GM15510 (cell line): ENCODE data around the gene TGFBI.

Source experiments
- POLR2A ChIP-seq: IDR thresholded peaks from 3 replicates; pipeline ENCODE4 v1.6.1; 2011; ENCODE audit warnings: borderline replicate concordance; ENCODE audit not compliant: insufficient read length; ENCODE audit errors: extremely low read depth

Gene TGFBI

GRCh38 chr5:136080483-136081216, 51.9 kb downstream of the TGFBI start:
- TF ChIP-seq POLR2A, result peak; percentile 52

DNA sequence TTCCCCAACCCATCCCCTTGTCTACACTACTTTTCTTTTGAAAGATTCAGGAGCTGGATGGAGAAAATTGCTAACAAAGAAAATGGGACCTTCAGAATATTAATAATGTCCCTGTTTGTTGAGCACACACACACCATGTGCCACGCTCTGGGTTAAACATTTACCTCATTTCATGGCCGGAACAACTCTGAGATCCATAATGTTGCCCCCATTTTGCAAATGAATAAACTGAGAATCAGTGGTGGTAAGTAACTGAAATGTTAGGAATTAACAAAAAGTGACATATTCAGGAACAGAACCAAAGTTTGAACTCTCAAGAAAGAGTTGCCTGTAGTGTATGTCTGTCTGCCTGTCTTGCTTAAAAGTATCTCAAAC, 52.4 kb downstream of the TGFBI start:
- no peak for TF ChIP-seq POLR2A

- no peak for TF ChIP-seq POLR2A
These were observed 53.8 kb downstream of the TGFBI start for GRCh38 chr5:136082390-136083193.

DNA sequence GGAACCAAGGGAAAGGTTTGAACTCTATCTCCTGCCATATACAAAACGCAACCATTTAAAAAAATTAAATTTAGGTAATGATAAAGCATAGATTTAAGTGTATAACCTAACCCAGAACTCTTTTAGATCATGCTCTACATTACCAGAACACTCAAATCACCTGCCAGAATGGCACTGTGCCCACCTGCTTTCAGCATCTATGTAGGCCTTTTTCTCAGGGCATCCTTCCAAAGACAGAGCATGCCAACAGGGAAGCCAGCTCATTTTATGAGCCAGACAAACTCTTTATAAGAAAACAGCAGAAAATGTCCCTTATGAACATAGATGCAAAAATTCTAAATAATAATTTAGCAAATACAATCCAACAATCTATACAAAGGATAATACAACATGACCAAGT, 55.9 kb downstream of the TGFBI start:
- no peak for TF ChIP-seq POLR2A

DNA sequence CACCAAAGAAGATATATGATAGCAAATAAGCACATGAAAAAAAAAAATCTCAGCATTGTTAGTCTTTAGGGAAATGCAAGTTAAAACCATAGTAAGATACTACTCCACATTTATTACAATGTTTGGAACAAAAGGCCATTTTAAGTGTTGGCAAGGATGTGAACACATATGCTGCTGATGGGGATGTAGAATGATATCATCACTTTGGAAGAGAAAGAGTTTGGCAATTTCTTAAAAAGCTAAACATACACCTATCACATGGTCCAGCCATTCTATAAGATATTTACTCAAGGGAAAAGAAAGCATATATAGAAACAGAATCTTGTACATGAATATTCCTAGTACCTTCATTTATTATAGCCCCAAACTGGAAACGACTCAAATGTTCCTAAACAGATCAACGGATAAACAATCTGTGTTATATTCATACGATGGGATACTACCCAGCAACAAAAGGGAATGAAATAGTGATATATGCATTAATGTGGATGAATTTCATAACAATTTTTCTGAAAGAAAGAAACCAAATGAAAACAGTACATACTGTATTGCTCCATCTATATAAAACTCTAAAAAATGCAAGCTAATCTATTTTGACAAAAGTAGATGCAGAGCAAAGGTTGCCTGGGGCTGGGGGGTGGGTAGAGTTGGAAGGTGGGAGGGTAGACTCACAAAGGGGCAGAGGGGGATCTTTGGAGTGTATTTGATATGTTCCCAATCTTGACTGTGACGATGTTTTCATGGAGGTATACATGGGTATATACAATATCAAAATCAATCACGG, 58.2 kb downstream of the TGFBI start:
- TF ChIP-seq POLR2A, result no peak

- TF ChIP-seq POLR2A, result no peak
These were observed 59.4 kb downstream of the TGFBI start for GRCh38 chr5:136087961-136088871.

- TF ChIP-seq POLR2A, result no peak
These were observed 61.0 kb downstream of the TGFBI start for GRCh38 chr5:136089791-136090190.

DNA sequence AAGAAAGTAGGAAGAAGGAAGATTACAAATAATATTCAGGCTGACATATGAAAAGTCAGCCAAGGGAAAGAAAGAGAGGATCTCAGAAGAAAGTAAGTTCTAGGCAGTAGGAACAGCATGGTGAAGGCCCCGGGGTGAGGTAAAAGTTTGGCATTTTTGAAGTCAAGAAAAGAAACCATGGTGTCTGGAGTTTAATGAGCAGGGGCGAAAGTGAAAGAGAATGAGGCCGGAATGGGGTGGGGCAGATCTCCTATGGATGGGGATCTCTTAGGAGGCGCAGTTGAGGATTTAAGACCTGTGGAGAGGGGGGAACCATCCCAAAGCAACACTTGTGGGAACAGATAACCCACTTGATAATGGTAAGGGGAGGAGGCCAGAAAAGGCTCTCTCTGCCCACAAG, 61.5 kb downstream of the TGFBI start:
- no peak for TF ChIP-seq POLR2A

- TF ChIP-seq POLR2A, result no peak
These were observed 65.6 kb downstream of the TGFBI start for GRCh38 chr5:136094189-136094912.

DNA sequence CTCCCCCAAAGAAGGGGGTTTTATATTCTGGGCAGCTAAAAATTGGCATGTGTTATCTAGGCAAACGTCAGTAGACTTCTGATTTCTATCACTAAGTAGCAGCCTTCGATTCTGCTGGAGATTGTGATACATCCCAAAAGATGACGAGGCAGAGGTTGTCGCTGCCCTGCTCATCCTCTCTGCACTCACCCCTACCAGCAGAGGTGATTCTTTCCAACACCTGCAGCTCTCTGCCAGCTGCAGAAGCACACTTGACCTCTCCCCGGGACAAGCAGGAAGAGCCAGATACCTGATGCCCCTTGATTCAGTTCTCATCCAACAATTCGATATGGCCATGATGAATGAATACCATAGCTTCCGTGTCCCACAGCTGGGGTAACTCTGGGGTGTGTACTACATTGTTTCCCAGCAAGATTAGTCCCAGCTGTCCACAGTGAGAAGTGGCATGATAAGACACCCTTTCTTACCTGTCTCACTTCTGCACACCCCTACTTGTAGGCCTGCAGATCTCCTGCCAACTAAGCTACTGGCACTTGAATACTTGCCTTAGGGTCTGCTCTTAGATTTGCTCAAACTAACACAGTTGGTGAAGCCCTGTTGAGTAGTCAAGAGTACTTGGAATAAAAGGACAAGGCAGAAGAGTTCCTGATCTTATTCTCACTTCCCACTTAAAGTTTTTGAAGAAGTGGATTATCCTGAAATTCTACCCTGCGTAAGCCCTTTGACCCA, 66.3 kb downstream of the TGFBI start:
- no peak for TF ChIP-seq POLR2A

- no peak for TF ChIP-seq POLR2A
These were observed 69.4 kb downstream of the TGFBI start for GRCh38 chr5:136098176-136098575.

GRCh38 chr5:136099870-136100269, 71.1 kb downstream of the TGFBI start:
- no peak for TF ChIP-seq POLR2A

- no peak for TF ChIP-seq POLR2A
These were observed 73.1 kb downstream of the TGFBI start for GRCh38 chr5:136101884-136102283.
